SK-N-SH (cell line): Measurements from ENCODE around the gene GYPC. TPM values are rescaled to one million over a fixed set of nuclear protein-coding genes. Genes with fewer than 3 reads are reported as not detected.

ENCODE experiments used
- CTCF ChIA-PET: fragments of 300-600, 350-600 bp; formaldehyde crosslinking; extraction: SDS; loops from one replicate; lab custom pipeline; 2021; lab: Yijun Ruan, JAX
- POLR2A ChIA-PET: fragments of 350-600 bp; sonication (Branson Sonifier 250); formaldehyde crosslinking; extraction: SDS; loops from one replicate; lab custom pipeline; 2020; ENCODE audit warnings: antibody characterized with exemption, inconsistent platforms; lab: Yijun Ruan, JAX
- DNase-seq: peaks from one replicate; pipeline ENCODE4 v3.0.0; 2012
- H2AFZ ChIP-seq: fragments of 200-600 bp; sonication (generic); 2 replicates; pipeline ENCODE4 v1.8.1; 2016; ENCODE audit warnings: antibody characterized with exemption, mild to moderate bottlenecking, low read depth
- H3F3A ChIP-seq: fragments of 200-600 bp; sonication (generic); replicated peaks from 2 replicates; pipeline ENCODE3; 2016; ENCODE audit warnings: antibody characterized with exemption, mild to moderate bottlenecking; ENCODE audit not compliant: insufficient read depth
- H3K27ac ChIP-seq, 2 experiments: fragments of 200-500 bp in 1 of 2; fragments of 200-600 bp in 1 of 2; sonication (Bioruptor generic) in 1 of 2; sonication (generic), shearing (Covaris generic) in 1 of 2; 2 replicates each; pipeline versions ENCODE4 v1.5.1 to v1.6.1; 2014 to 2016; ENCODE audit warnings: low read depth in 2 of 2, inconsistent platforms in 1 of 2, low read length in 1 of 2, mild to moderate bottlenecking in 1 of 2, mixed read lengths in 1 of 2
- H3K27me3 ChIP-seq: fragments of 200-600 bp; sonication (generic), shearing (Covaris generic); 2 replicates; pipeline ENCODE4 v1.6.1; 2016; ENCODE audit warnings: mixed run types; ENCODE audit not compliant: insufficient read depth
- H3K36me3 ChIP-seq, 2 experiments: fragments of 200-500 bp in 1 of 2; fragments of 200-600 bp in 1 of 2; sonication (Bioruptor generic) in 1 of 2; sonication (generic) in 1 of 2; replicated peaks in 1 of 2; 2 replicates each; pipeline versions ENCODE3 to v1.5.1; 2014 to 2016; ENCODE audit warnings: low read length in 1 of 2, mild to moderate bottlenecking in 1 of 2; ENCODE audit not compliant: insufficient read depth in 2 of 2, control insufficient read depth in 1 of 2
- H3K4me1 ChIP-seq, 2 experiments: fragments of 200-500 bp in 1 of 2; fragments of 200-600 bp in 1 of 2; sonication (Bioruptor generic) in 1 of 2; sonication (generic), shearing (Covaris generic) in 1 of 2; 2 replicates each; pipeline versions ENCODE4 v1.5.1 to v1.6.1; 2014 to 2016; ENCODE audit warnings: low read depth in 1 of 2, low read length in 1 of 2, mixed run types in 1 of 2; ENCODE audit not compliant: insufficient read depth in 2 of 2, control insufficient read depth in 1 of 2
- H3K4me2 ChIP-seq: fragments of 200-600 bp; sonication (generic), shearing (Covaris generic); 2 replicates; pipeline ENCODE4 v1.6.1; 2017; ENCODE audit warnings: mixed run types
- H3K4me3 ChIP-seq, 2 experiments: fragments of 200-500 bp in 1 of 2; fragments of 200-600 bp in 1 of 2; sonication (Bioruptor generic) in 1 of 2; sonication (generic), shearing (Covaris generic) in 1 of 2; 2 replicates each; pipeline versions ENCODE4 v1.5.1 to v1.8.1; 2014 to 2016; ENCODE audit warnings: low read depth in 2 of 2, inconsistent platforms in 1 of 2, low read length in 1 of 2, mild to moderate bottlenecking in 1 of 2, mixed read lengths in 1 of 2, moderate library complexity in 1 of 2
- H3K79me2 ChIP-seq: fragments of 200-600 bp; sonication (generic); 2 replicates; pipeline ENCODE4 v1.8.1; 2017; ENCODE audit warnings: mild to moderate bottlenecking; ENCODE audit not compliant: insufficient read depth
- H3K9ac ChIP-seq: fragments of 200-600 bp; sonication (generic); 2 replicates; pipeline ENCODE4 v1.6.1; 2017; ENCODE audit warnings: mixed run types
- H3K9me2 ChIP-seq: fragments of 200-600 bp; sonication (generic); 2 replicates; pipeline ENCODE4 v1.6.1; 2017; ENCODE audit warnings: mixed run types
- H3K9me3 ChIP-seq: fragments of 200-600 bp; sonication (generic); 2 replicates; pipeline ENCODE4 v1.6.1; 2017; ENCODE audit warnings: mixed run types, mild to moderate bottlenecking, moderate library complexity
- H4K20me1 ChIP-seq: fragments of 200-600 bp; sonication (generic); 2 replicates; pipeline ENCODE4 v1.6.1; 2017; ENCODE audit warnings: mild to moderate bottlenecking, mixed run types; ENCODE audit not compliant: insufficient read depth
- ELF1 ChIP-seq: IDR thresholded peaks from 2 replicates; pipeline ENCODE4 v1.4.0; 2012
- EP300 ChIP-seq, 2 experiments: IDR thresholded peaks; 2 replicates each; pipeline versions ENCODE4 v1.4.0 to v1.6.1; 2012; ENCODE audit warnings: borderline replicate concordance in 1 of 2, low read depth in 1 of 2, low read length in 1 of 2
- FOXJ3 ChIP-seq: sonication (generic); formaldehyde crosslinking; IDR thresholded peaks from 2 replicates; pipeline ENCODE4 v1.5.1; 2020; ENCODE audit warnings: mild to moderate bottlenecking, missing genetic modification reagents
- FOXM1 ChIP-seq: IDR thresholded peaks from 2 replicates; pipeline ENCODE4 v1.4.0; 2012; ENCODE audit warnings: low read depth, mild to moderate bottlenecking
- GABPA ChIP-seq: IDR thresholded peaks from 2 replicates; pipeline ENCODE4 v1.4.0; 2012; ENCODE audit warnings: low read depth, mild to moderate bottlenecking
- GATA2 ChIP-seq: sonication (generic); formaldehyde crosslinking; IDR thresholded peaks from 2 replicates; pipeline ENCODE4 v1.5.0; 2020; ENCODE audit warnings: mild to moderate bottlenecking, missing genetic modification reagents
- JUND ChIP-seq: IDR thresholded peaks from 2 replicates; pipeline ENCODE4 v1.4.0; 2012
- MEF2A ChIP-seq: IDR thresholded peaks from 2 replicates; pipeline ENCODE4 v1.4.0; 2012; ENCODE audit warnings: low read depth, borderline replicate concordance
- NFIC ChIP-seq: IDR thresholded peaks from 2 replicates; pipeline ENCODE4 v1.4.0; 2012; ENCODE audit warnings: borderline replicate concordance
- NRF1 ChIP-seq: IDR thresholded peaks from 2 replicates; pipeline ENCODE4 v1.6.1; 2012; ENCODE audit warnings: low read depth, mild to moderate bottlenecking, low read length
- POLR2AphosphoS5 ChIP-seq: IDR thresholded peaks from 2 replicates; pipeline ENCODE4 v1.6.1; 2012; ENCODE audit warnings: low read depth, low read length
- RAD21 ChIP-seq: IDR thresholded peaks from 2 replicates; pipeline ENCODE4 v1.6.1; 2012; ENCODE audit warnings: mild to moderate bottlenecking, low read length
- RCOR1 ChIP-seq: fragments of 150-350 bp; IDR thresholded peaks from 2 replicates; pipeline ENCODE4 v1.6.1; 2017; ENCODE audit warnings: antibody characterized with exemption, low read length
- SMC3 ChIP-seq: IDR thresholded peaks from 2 replicates; pipeline ENCODE4 v1.6.1; 2012; ENCODE audit warnings: low read depth, low read length, improper control_type of control experiment
- TCF12 ChIP-seq: IDR thresholded peaks from 2 replicates; pipeline ENCODE4 v1.4.0; 2012
- TEAD4 ChIP-seq: IDR thresholded peaks from 2 replicates; pipeline ENCODE4 v1.4.0; 2012; ENCODE audit warnings: mild to moderate bottlenecking, borderline replicate concordance; ENCODE audit not compliant: insufficient read depth
- YY1 ChIP-seq: IDR thresholded peaks from 2 replicates; pipeline ENCODE4 v1.4.0; 2012; ENCODE audit warnings: low read depth, mild to moderate bottlenecking
- WGBS: methylation state at CpG from one replicate; pipeline ENCODE4 v1.1.6; 2017; ENCODE audit warnings: low lambda C conversion rate; 5-methylcytosine and 5-hydroxymethylcytosine counted together
- polyA plus RNA-seq, 3 experiments: library from polyadenylated mRNA; depleted of rRNA; stranded (reverse); fragments of >200 nt; gene quantifications; 2 replicates each; pipeline ENCODE4 v1.2.3, GENCODE V29; 2012
- TF ChIP-seq, protein P1 (sequence below): IDR thresholded peaks from 2 replicates; pipeline ENCODE4 v1.4.0; 2012; ENCODE audit warnings: low read depth, borderline replicate concordance
- TF ChIP-seq, protein P2 (sequence below): IDR thresholded peaks from 2 replicates; pipeline ENCODE4 v1.4.0; 2012; ENCODE audit warnings: low read depth, borderline replicate concordance
- TF ChIP-seq, protein P3 (sequence below): fragments of 200-600 bp; sonication (generic); IDR thresholded peaks from 2 replicates; pipeline ENCODE4 v1.6.1; 2017; ENCODE audit warnings: antibody characterized with exemption, mild to moderate bottlenecking, moderate library complexity

GYPC gene
- polyA plus RNA-seq, 1 of the 3 experiments (the other 2 are of a cell fraction), result not detected

DNA sequence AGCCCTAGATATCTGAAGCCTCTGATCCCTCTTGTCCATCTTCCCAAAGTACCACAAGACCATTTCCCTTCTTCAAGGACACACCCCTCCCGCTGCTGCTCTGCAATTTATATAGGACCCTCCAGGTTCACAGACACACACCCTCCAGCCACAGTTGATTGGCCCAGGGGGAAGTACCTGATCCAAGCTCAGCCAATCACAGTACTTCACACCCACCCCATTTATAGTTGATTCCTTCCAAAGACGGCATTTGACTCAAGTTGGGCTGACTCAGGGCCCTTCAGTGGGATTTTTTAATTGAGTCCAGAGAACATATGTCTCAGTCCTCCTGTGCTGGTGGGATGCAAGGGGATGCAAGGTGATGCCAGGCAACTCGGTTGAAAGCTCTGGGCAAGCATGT lies 59.2 kb downstream of the GYPC start:
- H3F3A ChIP-seq, result no peaks in the 10 kb centered on the region
- ChIA-PET CTCF (no interaction called here), POLR2A (no interaction called here)
- H3K9me2 ChIP-seq, result no peaks in the 10 kb centered on the region
- H3K9ac ChIP-seq, result no peak overlapping the region
- H3K27ac ChIP-seq, result no peak overlapping the region
- WGBS, result 9% methylated on average over 3 of the region's 3 CpGs
- H2AFZ ChIP-seq, result no peak overlapping the region
- no peaks in the 10 kb centered on the region for H3K27me3 ChIP-seq
- H3K36me3 ChIP-seq, result no peaks in the 10 kb centered on the region
- DNase-seq, result no peak
- no peaks in the 10 kb centered on the region for H4K20me1 ChIP-seq
- no peaks in the 10 kb centered on the region for H3K9me3 ChIP-seq
- no peak overlapping the region for H3K4me2 ChIP-seq
- no peak for TF ChIP-seq GATA2
- no peak for TF ChIP-seq TCF12
- TF ChIP-seq GABPA, result no peak
- no peak for TF ChIP-seq EP300 (IDR thresholded peaks at IDR 0.05; ENCODE audit: borderline replicate concordance in 1 of 2, low read depth in 1 of 2, low read length in 1 of 2)
- TF ChIP-seq, protein P1, sequence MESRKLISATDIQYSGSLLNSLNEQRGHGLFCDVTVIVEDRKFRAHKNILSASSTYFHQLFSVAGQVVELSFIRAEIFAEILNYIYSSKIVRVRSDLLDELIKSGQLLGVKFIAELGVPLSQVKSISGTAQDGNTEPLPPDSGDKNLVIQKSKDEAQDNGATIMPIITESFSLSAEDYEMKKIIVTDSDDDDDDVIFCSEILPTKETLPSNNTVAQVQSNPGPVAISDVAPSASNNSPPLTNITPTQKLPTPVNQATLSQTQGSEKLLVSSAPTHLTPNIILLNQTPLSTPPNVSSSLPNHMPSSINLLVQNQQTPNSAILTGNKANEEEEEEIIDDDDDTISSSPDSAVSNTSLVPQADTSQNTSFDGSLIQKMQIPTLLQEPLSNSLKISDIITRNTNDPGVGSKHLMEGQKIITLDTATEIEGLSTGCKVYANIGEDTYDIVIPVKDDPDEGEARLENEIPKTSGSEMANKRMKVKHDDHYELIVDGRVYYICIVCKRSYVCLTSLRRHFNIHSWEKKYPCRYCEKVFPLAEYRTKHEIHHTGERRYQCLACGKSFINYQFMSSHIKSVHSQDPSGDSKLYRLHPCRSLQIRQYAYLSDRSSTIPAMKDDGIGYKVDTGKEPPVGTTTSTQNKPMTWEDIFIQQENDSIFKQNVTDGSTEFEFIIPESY, result no peak
- TF ChIP-seq YY1, result no peak
- no peak for TF ChIP-seq FOXJ3 (CRISPR knock-in tag)
- no peak for TF ChIP-seq NRF1
- TF ChIP-seq RCOR1, result no peak
- no peak for TF ChIP-seq FOXM1
- TF ChIP-seq MEF2A, result no peak
- no peak for TF ChIP-seq NFIC
- no peak for TF ChIP-seq TEAD4
- TF ChIP-seq, protein P2, sequence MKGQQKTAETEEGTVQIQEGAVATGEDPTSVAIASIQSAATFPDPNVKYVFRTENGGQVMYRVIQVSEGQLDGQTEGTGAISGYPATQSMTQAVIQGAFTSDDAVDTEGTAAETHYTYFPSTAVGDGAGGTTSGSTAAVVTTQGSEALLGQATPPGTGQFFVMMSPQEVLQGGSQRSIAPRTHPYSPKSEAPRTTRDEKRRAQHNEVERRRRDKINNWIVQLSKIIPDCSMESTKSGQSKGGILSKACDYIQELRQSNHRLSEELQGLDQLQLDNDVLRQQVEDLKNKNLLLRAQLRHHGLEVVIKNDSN, result no peak
- TF ChIP-seq POLR2AphosphoS5, result no peak
- TF ChIP-seq RAD21, result no peak
- TF ChIP-seq ELF1, result no peak
- no peak for TF ChIP-seq SMC3
- TF ChIP-seq JUND, result no peak
- TF ChIP-seq, protein P3, sequence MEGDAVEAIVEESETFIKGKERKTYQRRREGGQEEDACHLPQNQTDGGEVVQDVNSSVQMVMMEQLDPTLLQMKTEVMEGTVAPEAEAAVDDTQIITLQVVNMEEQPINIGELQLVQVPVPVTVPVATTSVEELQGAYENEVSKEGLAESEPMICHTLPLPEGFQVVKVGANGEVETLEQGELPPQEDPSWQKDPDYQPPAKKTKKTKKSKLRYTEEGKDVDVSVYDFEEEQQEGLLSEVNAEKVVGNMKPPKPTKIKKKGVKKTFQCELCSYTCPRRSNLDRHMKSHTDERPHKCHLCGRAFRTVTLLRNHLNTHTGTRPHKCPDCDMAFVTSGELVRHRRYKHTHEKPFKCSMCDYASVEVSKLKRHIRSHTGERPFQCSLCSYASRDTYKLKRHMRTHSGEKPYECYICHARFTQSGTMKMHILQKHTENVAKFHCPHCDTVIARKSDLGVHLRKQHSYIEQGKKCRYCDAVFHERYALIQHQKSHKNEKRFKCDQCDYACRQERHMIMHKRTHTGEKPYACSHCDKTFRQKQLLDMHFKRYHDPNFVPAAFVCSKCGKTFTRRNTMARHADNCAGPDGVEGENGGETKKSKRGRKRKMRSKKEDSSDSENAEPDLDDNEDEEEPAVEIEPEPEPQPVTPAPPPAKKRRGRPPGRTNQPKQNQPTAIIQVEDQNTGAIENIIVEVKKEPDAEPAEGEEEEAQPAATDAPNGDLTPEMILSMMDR, result no peak
- H3K79me2 ChIP-seq, result no peaks in the 10 kb centered on the region
- no peak overlapping the region for H3K4me3 ChIP-seq
- H3K4me1 ChIP-seq, result no peaks in the 10 kb centered on the region; a peak in 1 of 4 replicates
